ENCODE data around the gene REC8. TPM values are rescaled to one million over a fixed set of nuclear protein-coding genes. Genes with fewer than 3 reads are reported as not detected.

The REC8 gene
- total RNA-seq, 1 donor from 2014 or later = 28.1 TPM

Small RNA genes within 50 kb of the gene (small RNA-seq; reads per million reads assigned to genes)
- gene AL136295.4 (ENCODE audit: low replicate concordance) = not detected
- gene CHMP4A (ENCODE audit: low replicate concordance) = not detected
- not detected for gene IPO4 (ENCODE audit: low replicate concordance)
- not detected for gene IRF9 (ENCODE audit: low replicate concordance)
- not detected for gene MDP1 (ENCODE audit: low replicate concordance)
- not detected for gene RNA5SP383 (ENCODE audit: low replicate concordance)

Other genes starting within 250 kb of the REC8 start
- 41.9 TPM for gene DHRS4, start 218.3 kb upstream of the REC8 start, total RNA-seq
- gene DHRS4L2, start 183.2 kb upstream of the REC8 start, total RNA-seq = 23.4 TPM
- 1.9 TPM for gene CARMIL3, start 120.1 kb upstream of the REC8 start, total RNA-seq
- gene CPNE6, start 100.5 kb upstream of the REC8 start, total RNA-seq = not detected
- 26.3 TPM for gene PCK2, start 77.8 kb upstream of the REC8 start, total RNA-seq
- gene DCAF11, start 57.3 kb upstream of the REC8 start, total RNA-seq = 145 TPM
- 4.4 TPM for gene NRL, start 57.1 kb upstream of the REC8 start, total RNA-seq
- 39.1 TPM for gene FITM1, start 41.4 kb upstream of the REC8 start, total RNA-seq
- gene PSME1, start 35.9 kb upstream of the REC8 start, total RNA-seq = 95.0 TPM
- gene EMC9, start 30.5 kb upstream of the REC8 start, total RNA-seq = 13.4 TPM
- 85.5 TPM for gene PSME2, start 25.5 kb upstream of the REC8 start, total RNA-seq
- gene RNF31, start 24.6 kb upstream of the REC8 start, total RNA-seq = 52.8 TPM
- gene IRF9, start 10.8 kb upstream of the REC8 start, total RNA-seq = 58.3 TPM
- gene IPO4, start 16.7 kb downstream of the REC8 start, total RNA-seq = 56.7 TPM
- gene TM9SF1, start 23.4 kb downstream of the REC8 start, total RNA-seq = 51.6 TPM
- not detected for gene TSSK4, start 33.6 kb downstream of the REC8 start, total RNA-seq
- 21.8 TPM for gene CHMP4A, start 41.4 kb downstream of the REC8 start, total RNA-seq
- 14.4 TPM for gene MDP1, start 44.0 kb downstream of the REC8 start, total RNA-seq
- gene NEDD8, start 60.3 kb downstream of the REC8 start, total RNA-seq = 56.1 TPM
- gene GMPR2, start 60.8 kb downstream of the REC8 start, total RNA-seq = 60.7 TPM
- gene TINF2, start 70.5 kb downstream of the REC8 start, total RNA-seq = 48.2 TPM
- 0.29 TPM for gene TGM1, start 91.1 kb downstream of the REC8 start, total RNA-seq
- gene RABGGTA, start 99.5 kb downstream of the REC8 start, total RNA-seq = 18.9 TPM
- 29.6 TPM for gene DHRS1, start 127.7 kb downstream of the REC8 start, total RNA-seq
- 18.5 TPM for gene NOP9, start 127.8 kb downstream of the REC8 start, total RNA-seq
- gene CIDEB, start 135.9 kb downstream of the REC8 start, total RNA-seq = 13.8 TPM
- gene LTB4R2, start 138.1 kb downstream of the REC8 start, total RNA-seq = 9.1 TPM
- 6.7 TPM for gene LTB4R, start 139.4 kb downstream of the REC8 start, total RNA-seq
- gene ADCY4, start 163.0 kb downstream of the REC8 start, total RNA-seq = 29.7 TPM
- 4.3 TPM for gene RIPK3, start 167.9 kb downstream of the REC8 start, total RNA-seq
- gene NFATC4, start 196.1 kb downstream of the REC8 start, total RNA-seq = 53.0 TPM
- 37.2 TPM for gene NYNRIN, start 226.9 kb downstream of the REC8 start, total RNA-seq